H9 (cell line): ENCODE measurements around the gene EFHD2. TPM values are rescaled to one million over a fixed set of nuclear protein-coding genes. Genes with fewer than 3 reads are reported as not detected.
A peak's percentile ranks its signal among the peaks of the same experiment; 100 is the strongest.

Experiments used
- DNase-seq: peaks from one replicate; pipeline ENCODE4 v3.0.0-alpha.2; 2017
- H2AFZ ChIP-seq: one replicate; pipeline ENCODE4 v1.6.1; 2013; ENCODE audit warnings: mild to moderate bottlenecking, low read length, control low read depth, moderate library complexity
- H2AK5ac ChIP-seq: 2 replicates; pipeline ENCODE4 v1.6.1; 2013; ENCODE audit warnings: low read length, control low read depth, mixed read lengths; ENCODE audit not compliant: insufficient read length
- H2BK120ac ChIP-seq: one replicate; pipeline ENCODE4 v1.6.1; 2013; ENCODE audit warnings: low read depth, mild to moderate bottlenecking, low read length, control low read depth, inconsistent platforms; ENCODE audit not compliant: poor library complexity, severe bottlenecking
- H2BK12ac ChIP-seq: 2 replicates; pipeline ENCODE4 v1.6.1; 2013; ENCODE audit warnings: low read length, control low read depth, mixed read lengths, low read depth; ENCODE audit not compliant: insufficient read length
- H2BK15ac ChIP-seq: 2 replicates; pipeline ENCODE4 v1.6.1; 2013; ENCODE audit warnings: low read depth, low read length, control low read depth
- H2BK20ac ChIP-seq: one replicate; pipeline ENCODE4 v1.6.1; 2013; ENCODE audit warnings: low read depth, mild to moderate bottlenecking, low read length, control low read depth, inconsistent platforms; ENCODE audit not compliant: poor library complexity, severe bottlenecking
- H2BK5ac ChIP-seq: 2 replicates; pipeline ENCODE4 v1.6.1; 2013; ENCODE audit warnings: low read length, control low read depth, mixed read lengths; ENCODE audit not compliant: insufficient read length
- H3K14ac ChIP-seq: 2 replicates; pipeline ENCODE4 v1.6.1; 2013; ENCODE audit warnings: low read length, control low read depth; ENCODE audit not compliant: insufficient read depth
- H3K18ac ChIP-seq: 2 replicates; pipeline ENCODE4 v1.6.1; 2013; ENCODE audit warnings: low read depth, mild to moderate bottlenecking, mixed read lengths, low read length, control low read depth; ENCODE audit not compliant: insufficient read length
- H3K23ac ChIP-seq: 2 replicates; pipeline ENCODE4 v1.6.1; 2013; ENCODE audit warnings: low read length, control low read depth, mixed read lengths, low read depth; ENCODE audit not compliant: insufficient read length
- H3K23me2 ChIP-seq: 2 replicates; pipeline ENCODE4 v1.6.1; 2013; ENCODE audit warnings: low read depth, mild to moderate bottlenecking, mixed read lengths, low read length, control low read depth; ENCODE audit not compliant: insufficient read length, poor library complexity, severe bottlenecking
- H3K27ac ChIP-seq: 2 replicates; pipeline ENCODE4 v1.5.1; 2013; ENCODE audit warnings: low read length, control low read depth, mixed read lengths, low read depth; ENCODE audit not compliant: insufficient read length
- H3K27me3 ChIP-seq: 2 replicates; pipeline ENCODE4 v1.6.1; 2013; ENCODE audit warnings: low read length, control low read depth, inconsistent platforms; ENCODE audit not compliant: insufficient read depth
- H3K4ac ChIP-seq: 2 replicates; pipeline ENCODE4 v1.6.1; 2013; ENCODE audit warnings: low read depth, mild to moderate bottlenecking, control low read depth, inconsistent platforms, low read length, moderate library complexity
- H3K4me1 ChIP-seq: 2 replicates; pipeline ENCODE4 v1.6.1; 2013; ENCODE audit warnings: low read length, control low read depth, inconsistent platforms; ENCODE audit not compliant: insufficient read depth
- H3K4me2 ChIP-seq: 2 replicates; pipeline ENCODE4 v1.6.1; 2013; ENCODE audit warnings: low read length, control low read depth, mixed read lengths; ENCODE audit not compliant: insufficient read length, insufficient read depth
- H3K56ac ChIP-seq: 2 replicates; pipeline ENCODE4 v1.6.1; 2013; ENCODE audit warnings: low read depth, mild to moderate bottlenecking, mixed read lengths, low read length, control low read depth; ENCODE audit not compliant: insufficient read length
- H3K79me1 ChIP-seq: 2 replicates; pipeline ENCODE4 v1.6.1; 2013; ENCODE audit warnings: low read depth, mild to moderate bottlenecking, moderate library complexity, low read length, control low read depth, inconsistent platforms; ENCODE audit not compliant: insufficient read depth, poor library complexity, severe bottlenecking
- H3K79me2 ChIP-seq: 2 replicates; pipeline ENCODE4 v1.6.1; 2013; ENCODE audit warnings: low read length, control low read depth, inconsistent platforms; ENCODE audit not compliant: insufficient read depth
- H3K9ac ChIP-seq: 2 replicates; pipeline ENCODE4 v1.6.1; 2013; ENCODE audit warnings: low read length, control low read depth, mixed read lengths; ENCODE audit not compliant: insufficient read length; ENCODE audit errors: extremely low read depth
- H3K9me3 ChIP-seq: one replicate; pipeline ENCODE4 v1.6.1; 2013; ENCODE audit warnings: low read depth, low read length, inconsistent platforms; ENCODE audit not compliant: control insufficient read depth
- H3T11ph ChIP-seq: one replicate; pipeline ENCODE4 v1.6.1; 2013; ENCODE audit warnings: mild to moderate bottlenecking, low read length, control low read depth, inconsistent platforms
- H4K20me1 ChIP-seq: one replicate; pipeline ENCODE4 v1.6.1; 2013; ENCODE audit not compliant: control insufficient read depth, insufficient read length, insufficient read depth
- H4K5ac ChIP-seq: 2 replicates; pipeline ENCODE4 v1.6.1; 2013; ENCODE audit warnings: low read depth, mild to moderate bottlenecking, mixed read lengths, low read length, control low read depth; ENCODE audit not compliant: insufficient read length
- H4K8ac ChIP-seq: replicated peaks from 2 replicates; pipeline ENCODE4 v1.6.1; 2013; ENCODE audit warnings: low read length, control low read depth, mixed read lengths, low read depth; ENCODE audit not compliant: insufficient read length
- H4K91ac ChIP-seq: 2 replicates; pipeline ENCODE4 v1.6.1; 2013; ENCODE audit warnings: low read depth, mild to moderate bottlenecking, moderate library complexity, mixed read lengths, low read length, control low read depth; ENCODE audit not compliant: insufficient read length
- H3K27ac Mint-ChIP-seq, 3 experiments: 2 replicates in 2 of 3; 3 replicates in 1 of 3; pipeline ENCODE4 v1.8.0; 2020 to 2021; ENCODE audit warnings: mixed read lengths in 3 of 3, mild to moderate bottlenecking in 1 of 3, moderate library complexity in 1 of 3
- H3K27me3 Mint-ChIP-seq: 2 replicates; pipeline ENCODE4 v1.8.0; 2021; ENCODE audit warnings: low read depth, mild to moderate bottlenecking, moderate library complexity, mixed read lengths
- H3K36me3 Mint-ChIP-seq, 3 experiments: 2 replicates in 2 of 3; 3 replicates in 1 of 3; pipeline ENCODE4 v1.8.0; 2020 to 2021; ENCODE audit warnings: low read depth in 3 of 3, mixed read lengths in 3 of 3; ENCODE audit not compliant: insufficient read depth in 1 of 3
- H3K4me1 Mint-ChIP-seq, 2 experiments: 2 replicates each; pipeline ENCODE4 v1.8.0; 2020; ENCODE audit warnings: mixed read lengths in 2 of 2
- H3K4me3 Mint-ChIP-seq, 2 experiments: 2 replicates in 1 of 2; 3 replicates in 1 of 2; pipeline ENCODE4 v1.8.0; 2020 to 2021; ENCODE audit warnings: mild to moderate bottlenecking in 2 of 2, mixed read lengths in 2 of 2, moderate library complexity in 1 of 2
- H3K9me3 Mint-ChIP-seq, 2 experiments: 2 replicates in 1 of 2; 3 replicates in 1 of 2; pipeline ENCODE4 v1.8.0; 2020; ENCODE audit warnings: mild to moderate bottlenecking in 2 of 2, mixed read lengths in 2 of 2, moderate library complexity in 1 of 2
- WGBS: extraction: QIAGEN DNeasy Blood & Tissue Kit; methylation state at CpG from one replicate; pipeline ENCODE4 v1.1.7; 2013; ENCODE audit warnings: missing lambda C conversion rate, low lambda C conversion rate, mixed read lengths; ENCODE audit not compliant: insufficient read length; ENCODE audit errors: extremely low coverage; 5-methylcytosine and 5-hydroxymethylcytosine counted together
- total RNA-seq: library from RNA; stranded (reverse); gene quantifications from 2 replicates; pipeline ENCODE4 v1.2.1, GENCODE V29; 2021
- TF ChIP-seq, protein P1 (sequence below): fragments of 200-600 bp; sonication (generic); conservative IDR thresholded peaks from 3 replicates; pipeline ENCODE4 v1.8.0; 2021; ENCODE audit warnings: antibody characterized with exemption, mild to moderate bottlenecking

The EFHD2 gene
- total RNA-seq, 1 experiment from 2014 or later = 16.5 TPM

DNA sequence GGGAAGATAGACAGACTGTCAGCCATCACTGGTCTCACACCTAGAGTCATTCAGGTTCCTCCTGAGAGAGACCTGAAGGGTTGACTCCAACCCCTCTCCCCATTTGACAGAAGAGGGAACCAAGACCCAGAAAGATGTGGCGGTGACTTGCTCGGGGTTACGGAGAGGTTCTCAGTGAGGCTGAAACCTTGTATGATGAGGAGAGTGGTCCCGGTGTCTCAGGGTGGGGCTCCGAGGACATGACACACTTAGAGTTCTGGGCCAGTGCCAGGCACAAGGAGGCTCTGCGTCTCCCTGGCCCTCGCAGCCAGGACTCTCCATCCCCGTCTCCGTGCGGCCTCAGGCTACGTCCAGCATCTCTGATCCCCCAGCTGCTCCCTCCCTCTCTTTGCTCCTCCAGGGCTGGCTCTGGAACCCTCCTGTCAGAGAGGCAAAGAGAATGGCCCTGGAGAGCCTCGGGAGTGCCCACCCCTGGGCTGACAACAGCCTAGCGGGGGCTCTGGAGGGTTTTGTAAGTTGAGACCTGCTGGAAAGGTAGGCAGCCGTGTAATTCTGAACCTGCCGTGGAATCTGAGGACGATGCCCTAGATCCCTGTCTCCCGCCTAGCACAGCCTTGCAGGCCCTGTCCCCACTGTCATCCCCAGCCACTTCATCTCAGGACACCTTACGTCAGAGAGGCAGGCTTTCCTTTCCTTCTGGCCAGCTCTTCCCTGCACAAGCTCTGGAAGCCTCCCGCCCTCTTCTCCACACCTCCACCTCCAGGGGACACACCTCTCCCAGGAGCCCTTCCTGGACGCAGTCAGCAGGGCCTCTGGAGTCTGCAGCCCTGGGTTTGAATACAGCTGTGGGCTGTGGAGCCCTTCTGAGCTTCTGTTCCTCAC, 4.1 kb downstream of the EFHD2 start:
- H3K9me3 Mint-ChIP-seq = no peaks in the 10 kb centered on the region
- no peaks in the 10 kb centered on the region for H4K20me1 ChIP-seq
- H3K79me2 ChIP-seq = no peaks in the 10 kb centered on the region
- H3K27ac ChIP-seq = no peak overlapping the region
- peak overlapping the region; percentile 37; the same call in 1 of the 2 replicates for H3K14ac ChIP-seq
- H3K4me3 Mint-ChIP-seq = no peak overlapping the region
- peaks cover 0 to 2% (median 2%) of the 10 kb centered on the region in 3 experiments; a peak in 3 of 7 replicates for H3K36me3 Mint-ChIP-seq
- no peak overlapping the region for H3T11ph ChIP-seq
- no peak overlapping the region for H4K8ac ChIP-seq
- peaks cover 28 to 38% of the 10 kb centered on the region in 2 experiments for H3K4me1 Mint-ChIP-seq
- H4K5ac ChIP-seq = no peak overlapping the region
- no peak overlapping the region for H4K91ac ChIP-seq
- WGBS = no CpG with 5 or more reads among the region's 20 CpGs
- no peak overlapping the region for H3K9ac ChIP-seq
- H3K4ac ChIP-seq = no peak overlapping the region
- H3K4me2 ChIP-seq = no peak overlapping the region
- H2BK5ac ChIP-seq = no peak overlapping the region
- no peak overlapping the region for H2BK120ac ChIP-seq
- no peak overlapping the region for H2AFZ ChIP-seq
- no peak overlapping the region for H2BK15ac ChIP-seq
- H3K18ac ChIP-seq = no peak overlapping the region
- H2AK5ac ChIP-seq = no peak overlapping the region
- no peak overlapping the region for H2BK20ac ChIP-seq
- no peaks in the 10 kb centered on the region for H3K79me1 ChIP-seq
- H3K27me3 ChIP-seq = peaks cover 4% of the 10 kb centered on the region; the same call in 1 of the 2 replicates
- H3K27ac Mint-ChIP-seq = peak overlapping the region in 1 of 3 experiments; percentile 68; a peak in 1 of 7 replicates
- H3K27me3 Mint-ChIP-seq = peaks cover 39% of the 10 kb centered on the region
- no peak for DNase-seq
- H3K56ac ChIP-seq = no peak overlapping the region
- peaks cover 9% of the 10 kb centered on the region for H3K23me2 ChIP-seq
- no peak overlapping the region for H2BK12ac ChIP-seq
- no peak overlapping the region for H3K23ac ChIP-seq
- no peaks in the 10 kb centered on the region for H3K9me3 ChIP-seq
- TF ChIP-seq, protein P1, sequence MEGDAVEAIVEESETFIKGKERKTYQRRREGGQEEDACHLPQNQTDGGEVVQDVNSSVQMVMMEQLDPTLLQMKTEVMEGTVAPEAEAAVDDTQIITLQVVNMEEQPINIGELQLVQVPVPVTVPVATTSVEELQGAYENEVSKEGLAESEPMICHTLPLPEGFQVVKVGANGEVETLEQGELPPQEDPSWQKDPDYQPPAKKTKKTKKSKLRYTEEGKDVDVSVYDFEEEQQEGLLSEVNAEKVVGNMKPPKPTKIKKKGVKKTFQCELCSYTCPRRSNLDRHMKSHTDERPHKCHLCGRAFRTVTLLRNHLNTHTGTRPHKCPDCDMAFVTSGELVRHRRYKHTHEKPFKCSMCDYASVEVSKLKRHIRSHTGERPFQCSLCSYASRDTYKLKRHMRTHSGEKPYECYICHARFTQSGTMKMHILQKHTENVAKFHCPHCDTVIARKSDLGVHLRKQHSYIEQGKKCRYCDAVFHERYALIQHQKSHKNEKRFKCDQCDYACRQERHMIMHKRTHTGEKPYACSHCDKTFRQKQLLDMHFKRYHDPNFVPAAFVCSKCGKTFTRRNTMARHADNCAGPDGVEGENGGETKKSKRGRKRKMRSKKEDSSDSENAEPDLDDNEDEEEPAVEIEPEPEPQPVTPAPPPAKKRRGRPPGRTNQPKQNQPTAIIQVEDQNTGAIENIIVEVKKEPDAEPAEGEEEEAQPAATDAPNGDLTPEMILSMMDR = no peak
- no peaks in the 10 kb centered on the region for H3K4me1 ChIP-seq
